Skin epidermis (tissue), 12 donors: ENCODE results near the gene CNTNAP2.
A peak's percentile ranks its signal among the peaks of the same experiment; 100 is the strongest.

ENCODE experiments used
- H3K27ac ChIP-seq, 21 experiments: fragments of 200-600 bp; sonication (generic) in 11 of 21; one replicate each; pipeline ENCODE4 v1.5.0; 2020; ENCODE audit warnings: mild to moderate bottlenecking in 3 of 21, inconsistent platforms in 2 of 21, moderate library complexity in 2 of 21
- H3K4me3 ChIP-seq, 7 experiments: fragments of 200-600 bp; sonication (generic) in 2 of 7; one replicate each; pipeline ENCODE4 v1.5.0; 2020; ENCODE audit warnings: inconsistent platforms in 2 of 7, mild to moderate bottlenecking in 2 of 7, moderate library complexity in 1 of 7

CNTNAP2 gene

GRCh38 chr7:148382596-148382995, 2266.0 kb downstream of the CNTNAP2 start:
- H3K27ac ChIP-seq = no peak overlapping the region
- H3K4me3 ChIP-seq = no peak overlapping the region

- Histone ChIP-seq H3K27ac (no peak overlapping the region), H3K4me3 (no peak overlapping the region)
These were observed 2267.1 kb downstream of the CNTNAP2 start for GRCh38 chr7:148383651-148384050.

- Histone ChIP-seq H3K27ac (no peak overlapping the region), H3K4me3 (no peak overlapping the region)
These were observed 2268.5 kb downstream of the CNTNAP2 start for GRCh38 chr7:148385009-148385682.

- Histone ChIP-seq H3K27ac (no peak overlapping the region), H3K4me3 (no peak overlapping the region)
These were observed 2273.8 kb downstream of the CNTNAP2 start for GRCh38 chr7:148390381-148390780.

- Histone ChIP-seq H3K27ac (no peak overlapping the region), H3K4me3 (no peak overlapping the region)
These were observed 2275.0 kb downstream of the CNTNAP2 start for GRCh38 chr7:148391591-148391990.

GRCh38 chr7:148394582-148394981, 2278.0 kb downstream of the CNTNAP2 start:
- no peak overlapping the region for H3K27ac ChIP-seq
- H3K4me3 ChIP-seq = no peak overlapping the region

GRCh38 chr7:148395352-148395811, 2278.8 kb downstream of the CNTNAP2 start:
- Histone ChIP-seq H3K4me3 (no peak overlapping the region), H3K27ac (no peak overlapping the region)

GRCh38 chr7:148395990-148396716, 2279.6 kb downstream of the CNTNAP2 start:
- no peak overlapping the region for H3K4me3 ChIP-seq

GRCh38 chr7:148397056-148397455, 2280.5 kb downstream of the CNTNAP2 start:
- Histone ChIP-seq H3K4me3 (no peak overlapping the region), H3K27ac (no peak overlapping the region)

More at GRCh38 chr7:148395990-148396716, 2279.6 kb downstream of the CNTNAP2 start:
- H3K27ac ChIP-seq = no peak overlapping the region

- no peak overlapping the region for H3K4me3 ChIP-seq
- no peak overlapping the region for H3K27ac ChIP-seq
These were observed 2280.9 kb downstream of the CNTNAP2 start for GRCh38 chr7:148397551-148397950.

GRCh38 chr7:148397985-148398384, 2281.4 kb downstream of the CNTNAP2 start:
- no peak overlapping the region for H3K27ac ChIP-seq
- H3K4me3 ChIP-seq = no peak overlapping the region

- H3K4me3 ChIP-seq = no peak overlapping the region
- H3K27ac ChIP-seq = no peak overlapping the region
These were observed 2282.3 kb downstream of the CNTNAP2 start for GRCh38 chr7:148398844-148399365.

- H3K4me3 ChIP-seq = no peak overlapping the region
- H3K27ac ChIP-seq = no peak overlapping the region
These were observed 2283.5 kb downstream of the CNTNAP2 start for GRCh38 chr7:148400101-148400500.

- H3K27ac ChIP-seq = peak overlapping the region in 2 of 21 experiments; percentile 27 to 30
- no peak overlapping the region for H3K4me3 ChIP-seq
These were observed 2285.6 kb downstream of the CNTNAP2 start for GRCh38 chr7:148402159-148402558.

- Histone ChIP-seq H3K4me3 (no peak overlapping the region), H3K27ac (no peak overlapping the region)
These were observed 2286.9 kb downstream of the CNTNAP2 start for GRCh38 chr7:148403466-148403993.

- no peak overlapping the region for H3K27ac ChIP-seq
- H3K4me3 ChIP-seq = no peak overlapping the region
These were observed 2291.7 kb downstream of the CNTNAP2 start for GRCh38 chr7:148408307-148408706.

GRCh38 chr7:148410905-148411304, 2294.3 kb downstream of the CNTNAP2 start:
- Histone ChIP-seq H3K4me3 (no peak overlapping the region), H3K27ac (no peak overlapping the region)

GRCh38 chr7:148412691-148413090, 2296.1 kb downstream of the CNTNAP2 start:
- Histone ChIP-seq H3K4me3 (no peak overlapping the region), H3K27ac (no peak overlapping the region)

- H3K4me3 ChIP-seq = no peak overlapping the region
- H3K27ac ChIP-seq = no peak overlapping the region
These were observed 2303.5 kb downstream of the CNTNAP2 start for GRCh38 chr7:148419856-148420832.

- H3K27ac ChIP-seq = no peak overlapping the region
These were observed 2305.4 kb downstream of the CNTNAP2 start for GRCh38 chr7:148422030-148422429.

More at GRCh38 chr7:148422030-148422429, 2305.4 kb downstream of the CNTNAP2 start:
- H3K4me3 ChIP-seq = no peak overlapping the region
